GM21526 (cell line): Measurements from ENCODE around the gene TESK2.
"Not testable (repeated sequence)": the region's sequence is repeated elsewhere in the genome, so short reads cannot be mapped to it uniquely, and the experiment has no call there.

ENCODE experiments used
- ATAC-seq: cut with Tn5 transposase; IDR thresholded peaks from one replicate; pipeline ENCODE4 v1.9.1; 2021; ENCODE audit warnings: moderate library complexity; ENCODE audit not compliant: unreplicated experiment, low FRiP score

TESK2 gene

GRCh38 chr1:45510036-45510971 lies 19.3 kb upstream of the TESK2 start:
- ATAC-seq: no peak

GRCh38 chr1:45508295-45509151 lies 17.6 kb upstream of the TESK2 start:
- ATAC-seq: no peak

- ATAC-seq: no peak
Observed at GRCh38 chr1:45507893-45508292, 16.9 kb upstream of the TESK2 start.

- ATAC-seq: no peak
Observed at GRCh38 chr1:45507195-45507594, 16.2 kb upstream of the TESK2 start.

GRCh38 chr1:45503462-45504360 lies 12.7 kb upstream of the TESK2 start:
- no peak for ATAC-seq

GRCh38 chr1:45501505-45501859 lies 10.5 kb upstream of the TESK2 start:
- no peak for ATAC-seq

- peak; percentile 15 for ATAC-seq
Observed at GRCh38 chr1:45499415-45499769, 8.4 kb upstream of the TESK2 start.

GRCh38 chr1:45498279-45498678 lies 7.3 kb upstream of the TESK2 start:
- ATAC-seq: no peak

- no peak for ATAC-seq
Observed at GRCh38 chr1:45493116-45493697, 2.2 kb upstream of the TESK2 start.

- no peak for ATAC-seq
Observed at GRCh38 chr1:45492691-45493090, 1.7 kb upstream of the TESK2 start.

- no peak for ATAC-seq
Observed at GRCh38 chr1:45491487-45492260, 711 bp upstream of the TESK2 start.

GRCh38 chr1:45490121-45490625 lies 790 bp downstream of the TESK2 start:
- no peak for ATAC-seq

- ATAC-seq: not testable (repeated sequence)
Observed at GRCh38 chr1:45489379-45489778, 1.6 kb downstream of the TESK2 start.

- ATAC-seq: no peak
Observed at GRCh38 chr1:45488666-45489377, 2.1 kb downstream of the TESK2 start.

- ATAC-seq: no peak
Observed at GRCh38 chr1:45485949-45486348, 5.0 kb downstream of the TESK2 start.

GRCh38 chr1:45479039-45479748 lies 11.8 kb downstream of the TESK2 start:
- ATAC-seq: no peak

- no peak for ATAC-seq
Observed at GRCh38 chr1:45478121-45478814, 12.7 kb downstream of the TESK2 start.
